ENCODE results near the gene KCNQ1.

- TF ChIP-seq CTCF (conservative IDR thresholded peaks at IDR 0.05 in 1 of 2, IDR thresholded peaks at IDR 0.05 in 1 of 2; ENCODE audit: low read depth in 1 of 2, low read length in 2 of 2), result no peak
- TF ChIP-seq EZH2 (IDR thresholded peaks at IDR 0.05; ENCODE audit: low read length, missing control alignments), result no peak
Observed at GRCh38 chr11:2481253-2481652, 36.4 kb downstream of the KCNQ1 start.

All from fibroblast of lung (primary cell).